Kidney (tissue), 14 donors: ENCODE results near the gene SLCO4A1. TPM values are rescaled to one million over a fixed set of nuclear protein-coding genes. Genes with fewer than 3 reads are reported as not detected.

Experiments
- DNase-seq, 5 donors: peaks; one replicate each; pipeline ENCODE4 v3.0.0-alpha.2; 2013 to 2020
- FAIRE-seq: peaks from 2 replicates; lab custom pipeline; 2012; peaks lifted over from hg19 to GRCh38; lab: Jason Lieb, UNC
- H3K27ac ChIP-seq, 2 donors: one replicate each; pipeline ENCODE4 v1.7.0; 2013; ENCODE audit warnings: low read depth in 2 of 2, low read length in 2 of 2, inconsistent platforms in 1 of 2
- H3K27me3 ChIP-seq: one replicate; pipeline ENCODE4 v1.7.1; 2013; ENCODE audit warnings: low read length, inconsistent platforms; ENCODE audit not compliant: control insufficient read depth, insufficient read depth
- H3K36me3 ChIP-seq, 3 donors: one replicate each; pipeline versions ENCODE4 v1.7.0 to v1.7.1; 2013; ENCODE audit warnings: low read length in 3 of 3, control low read depth in 1 of 3, inconsistent platforms in 1 of 3; ENCODE audit not compliant: insufficient read depth in 3 of 3, control insufficient read depth in 2 of 3
- H3K4me1 ChIP-seq, 3 donors: one replicate each; pipeline versions ENCODE4 v1.7.0 to v1.7.1; 2013; ENCODE audit warnings: low read length in 3 of 3, inconsistent platforms in 1 of 3, low read depth in 1 of 3; ENCODE audit not compliant: control insufficient read depth in 2 of 3, insufficient read depth in 2 of 3
- H3K4me3 ChIP-seq, 3 donors: one replicate each; pipeline versions ENCODE4 v1.7.0 to v1.8.1; 2013; ENCODE audit warnings: low read length in 3 of 3, control low read depth in 1 of 3, inconsistent platforms in 1 of 3
- H3K9ac ChIP-seq, 3 donors: one replicate each; pipeline versions ENCODE4 v1.7.0 to v1.7.1; 2013; ENCODE audit warnings: low read length in 3 of 3, control low read depth in 1 of 3, inconsistent platforms in 1 of 3
- H3K9me3 ChIP-seq, 3 donors: one replicate each; pipeline versions ENCODE4 v1.7.0 to v1.7.1; 2013; ENCODE audit warnings: low read length in 3 of 3, control low read depth in 1 of 3, inconsistent platforms in 1 of 3; ENCODE audit not compliant: control insufficient read depth in 2 of 3, insufficient read depth in 1 of 3
- intact Hi-C: fragments of 100-400 bp; cut with DNase I; formaldehyde crosslinking; loops from one replicate; pipeline ENCODE4 v1.11.1; 2022
- polyA plus RNA-seq: library from polyadenylated mRNA; stranded (reverse); fragments of 350-450 nt; fragmentation: Illumina TruSeq; extraction: RNeasy Lipid Tissue Mini Kit (QIAGEN cat#74804); gene quantifications from one replicate; pipeline ENCODE4 v1.2.3, GENCODE V29; 2014; ENCODE audit warnings: low read depth, low replicate concordance; ENCODE audit not compliant: insufficient read depth
- total RNA-seq: library from RNA; stranded (reverse); fragmentation: NEBNext Ultra II Directional; extraction: Animal tissue kit (Norgen Biotek cat#: 25700); gene quantifications from one replicate; pipeline ENCODE4 v1.2.1, GENCODE V29; 2021
- TF ChIP-seq, protein P1 (sequence below): IDR thresholded peaks from 3 replicates; pipeline ENCODE4 v1.5.1; 2012; ENCODE audit warnings: mild to moderate bottlenecking, moderate library complexity, borderline replicate concordance; ENCODE audit not compliant: insufficient read depth; ENCODE audit errors: extremely low read depth
- donor health status: control.
- donor health status: control.
- donor health status: control.
- donor health status: control.
- donor health status: control.
- donor health status: DM: yes; HTN: yes; CAD: no.
- donor health status: Normal renal cell carcinoma (clear cell type).

Gene SLCO4A1
- total and polyA plus RNA-seq, 2 donors from 2014 or later = 12.4 to 80.3 TPM

DNA sequence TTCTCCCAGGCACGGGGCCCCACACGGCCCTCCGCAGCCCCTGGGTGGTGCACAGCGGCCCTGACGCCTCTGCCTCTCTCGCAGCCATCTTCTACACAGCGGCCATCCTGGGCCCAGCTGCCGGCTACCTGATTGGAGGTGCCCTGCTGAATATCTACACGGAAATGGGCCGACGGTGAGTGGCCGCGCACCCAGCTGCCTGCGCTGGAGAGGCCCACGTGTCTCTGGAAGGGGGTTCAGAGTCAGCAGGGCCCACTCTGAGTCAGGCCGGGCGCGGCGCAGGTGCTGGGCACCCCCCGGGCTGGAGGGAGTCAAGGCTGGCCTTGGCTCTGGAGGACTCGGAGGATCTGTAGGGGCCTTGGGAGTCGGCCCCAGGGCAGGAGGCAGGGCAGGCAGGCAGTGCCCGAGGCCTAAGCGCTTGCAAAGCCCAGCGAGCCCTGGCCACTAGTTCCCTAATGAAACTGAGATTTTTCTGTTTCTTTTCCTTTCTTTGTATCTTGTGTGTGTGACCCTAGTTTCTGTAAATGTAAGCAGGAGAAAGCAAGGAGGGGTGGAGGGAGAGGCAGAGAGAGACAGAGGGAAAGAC lies 16.4 kb downstream of the SLCO4A1 start:
- TF ChIP-seq, protein P1, sequence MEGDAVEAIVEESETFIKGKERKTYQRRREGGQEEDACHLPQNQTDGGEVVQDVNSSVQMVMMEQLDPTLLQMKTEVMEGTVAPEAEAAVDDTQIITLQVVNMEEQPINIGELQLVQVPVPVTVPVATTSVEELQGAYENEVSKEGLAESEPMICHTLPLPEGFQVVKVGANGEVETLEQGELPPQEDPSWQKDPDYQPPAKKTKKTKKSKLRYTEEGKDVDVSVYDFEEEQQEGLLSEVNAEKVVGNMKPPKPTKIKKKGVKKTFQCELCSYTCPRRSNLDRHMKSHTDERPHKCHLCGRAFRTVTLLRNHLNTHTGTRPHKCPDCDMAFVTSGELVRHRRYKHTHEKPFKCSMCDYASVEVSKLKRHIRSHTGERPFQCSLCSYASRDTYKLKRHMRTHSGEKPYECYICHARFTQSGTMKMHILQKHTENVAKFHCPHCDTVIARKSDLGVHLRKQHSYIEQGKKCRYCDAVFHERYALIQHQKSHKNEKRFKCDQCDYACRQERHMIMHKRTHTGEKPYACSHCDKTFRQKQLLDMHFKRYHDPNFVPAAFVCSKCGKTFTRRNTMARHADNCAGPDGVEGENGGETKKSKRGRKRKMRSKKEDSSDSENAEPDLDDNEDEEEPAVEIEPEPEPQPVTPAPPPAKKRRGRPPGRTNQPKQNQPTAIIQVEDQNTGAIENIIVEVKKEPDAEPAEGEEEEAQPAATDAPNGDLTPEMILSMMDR = no peak
- H3K36me3 ChIP-seq = no peaks in the 10 kb centered on the region
- H3K4me1 ChIP-seq = peaks cover 0 to 2% (median 0%) of the 10 kb centered on the region in 3 donors
- no peak overlapping the region for H3K9ac ChIP-seq
- FAIRE-seq (no peak), DNase-seq (no peak)
- no peaks in the 10 kb centered on the region for H3K27me3 ChIP-seq
- intact Hi-C loops = no loop called here
- no peak overlapping the region for H3K4me3 ChIP-seq
- no peak overlapping the region for H3K27ac ChIP-seq
- H3K9me3 ChIP-seq = no peaks in the 10 kb centered on the region

DNA sequence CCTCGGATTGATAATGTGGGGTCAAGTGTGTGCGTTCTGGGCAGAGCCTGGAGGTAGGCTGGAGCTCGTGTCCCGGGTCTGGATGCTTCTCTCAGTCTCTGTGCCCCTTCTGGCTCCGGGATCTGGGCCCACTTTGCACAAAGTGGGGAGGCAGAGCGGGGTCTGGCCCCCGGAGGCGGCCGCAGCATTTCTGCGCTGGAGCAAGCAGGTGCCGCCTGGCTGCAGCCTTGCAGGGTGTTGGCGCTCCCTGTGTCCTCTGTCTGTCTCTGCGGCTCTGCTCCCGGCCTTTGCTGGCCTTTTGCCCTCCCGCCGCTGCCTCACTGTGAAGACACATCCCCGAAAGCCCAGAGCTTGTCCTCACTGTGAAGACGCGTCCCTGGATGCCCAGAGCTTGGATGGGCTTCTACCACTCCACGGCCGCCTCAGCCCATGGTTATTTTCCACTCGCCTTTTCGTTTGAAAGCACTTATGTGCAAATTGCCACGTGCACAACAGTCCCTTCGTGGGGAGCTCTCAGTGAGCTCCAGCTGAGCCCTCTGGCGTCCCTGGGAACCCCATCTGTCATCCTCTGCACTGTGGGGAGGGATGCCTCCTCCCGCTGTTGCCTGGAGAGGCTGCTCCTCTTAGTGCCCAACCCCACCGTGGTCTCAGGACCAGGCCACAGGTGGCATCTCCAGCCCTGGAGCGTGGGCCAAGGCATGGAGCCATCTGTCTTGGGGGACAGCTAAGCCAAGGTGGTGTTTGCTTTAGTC lies 17.4 kb downstream of the SLCO4A1 start:
- Histone ChIP-seq H3K9ac (no peak overlapping the region), H3K27me3 (no peaks in the 10 kb centered on the region), H3K27ac (no peak overlapping the region), H3K4me3 (no peak overlapping the region), H3K36me3 (no peaks in the 10 kb centered on the region), H3K4me1 (peaks cover 0 to 2% (median 0%) of the 10 kb centered on the region in 3 donors), H3K9me3 (no peaks in the 10 kb centered on the region)
- DNase-seq (no peak), FAIRE-seq (no peak)
- TF ChIP-seq, protein P1 = no peak
- intact Hi-C loops = loop anchor here (10.0 kb wide), 1 partner anchor 145 kb away; the partner anchor contains the start of gene OGFR

- TF ChIP-seq, protein P1 = no peak
- Histone ChIP-seq H3K4me3 (no peak overlapping the region), H3K27me3 (no peaks in the 10 kb centered on the region), H3K9ac (no peak overlapping the region), H3K27ac (no peak overlapping the region), H3K9me3 (no peaks in the 10 kb centered on the region), H3K36me3 (no peaks in the 10 kb centered on the region), H3K4me1 (peaks cover 0 to 2% (median 0%) of the 10 kb centered on the region in 3 donors)
- FAIRE-seq (no peak), DNase-seq (no peak)
- intact Hi-C loops = loop anchor here (10.0 kb wide), 1 partner anchor 145 kb away; the partner anchor contains the start of gene OGFR
Measured at GRCh38 chr20:62660240-62660615, 17.9 kb downstream of the SLCO4A1 start.
